Astrocyte (in vitro differentiated cells and primary cell): Measurements from ENCODE around the gene LCN10. TPM values are rescaled to one million over a fixed set of nuclear protein-coding genes. Genes with fewer than 3 reads are reported as not detected.

ENCODE experiments used
- DNase-seq: peaks from one replicate; pipeline ENCODE4 v3.0.0-alpha.2; 2010; ENCODE audit warnings: low read depth
- FAIRE-seq: peaks from 2 replicates; lab custom pipeline; 2011; peaks lifted over from hg19 to GRCh38; lab: Jason Lieb, UNC
- H2AFZ ChIP-seq: 2 replicates; pipeline ENCODE4 v1.6.0; 2012; ENCODE audit warnings: low read depth, low read length, inconsistent platforms
- H3K27ac ChIP-seq: 2 replicates; pipeline ENCODE4 v1.5.1; 2011; ENCODE audit warnings: low read depth, low read length, inconsistent platforms
- H3K27me3 ChIP-seq: 2 replicates; pipeline ENCODE4 v1.6.0; 2011; ENCODE audit warnings: low read length, inconsistent platforms; ENCODE audit not compliant: insufficient read depth
- H3K36me3 ChIP-seq: 2 replicates; pipeline ENCODE4 v1.5.1; 2011; ENCODE audit warnings: low read length, inconsistent platforms; ENCODE audit not compliant: insufficient read depth
- H3K4me1 ChIP-seq: 2 replicates; pipeline ENCODE4 v1.5.1; 2011; ENCODE audit warnings: low read length, inconsistent platforms; ENCODE audit not compliant: insufficient read depth
- H3K4me2 ChIP-seq: 2 replicates; pipeline ENCODE4 v1.6.0; 2012; ENCODE audit warnings: low read length, inconsistent platforms
- H3K4me3 ChIP-seq: 2 replicates; pipeline ENCODE4 v1.5.1; 2011; ENCODE audit warnings: low read depth, mild to moderate bottlenecking, low read length, inconsistent platforms; ENCODE audit not compliant: insufficient read depth
- H3K79me2 ChIP-seq: 2 replicates; pipeline ENCODE4 v1.6.0; 2012; ENCODE audit warnings: mild to moderate bottlenecking, low read length, inconsistent platforms; ENCODE audit not compliant: insufficient read depth
- H3K9ac ChIP-seq: 2 replicates; pipeline ENCODE4 v1.6.0; 2012; ENCODE audit warnings: mild to moderate bottlenecking, low read length, inconsistent platforms
- H3K9me3 ChIP-seq: 2 replicates; pipeline ENCODE4 v1.5.1; 2012; ENCODE audit warnings: low read depth, mild to moderate bottlenecking, low read length, inconsistent platforms; ENCODE audit not compliant: insufficient read depth
- H4K20me1 ChIP-seq: 2 replicates; pipeline ENCODE4 v1.6.0; 2012; ENCODE audit warnings: low read length, inconsistent platforms; ENCODE audit not compliant: insufficient read depth
- H3K27ac Mint-ChIP-seq: one replicate; pipeline ENCODE4 v1.8.0; 2021; ENCODE audit warnings: mild to moderate bottlenecking, mixed read lengths; ENCODE audit not compliant: unreplicated experiment
- H3K27me3 Mint-ChIP-seq: one replicate; pipeline ENCODE4 v1.8.0; 2021; ENCODE audit warnings: low read depth, mixed read lengths; ENCODE audit not compliant: unreplicated experiment
- H3K36me3 Mint-ChIP-seq: one replicate; pipeline ENCODE4 v1.8.0; 2021; ENCODE audit warnings: low read depth, mixed read lengths; ENCODE audit not compliant: unreplicated experiment
- H3K4me1 Mint-ChIP-seq: one replicate; pipeline ENCODE4 v1.8.0; 2021; ENCODE audit warnings: low read depth, mixed read lengths; ENCODE audit not compliant: unreplicated experiment
- H3K4me3 Mint-ChIP-seq: one replicate; pipeline ENCODE4 v1.8.0; 2021; ENCODE audit warnings: mild to moderate bottlenecking, moderate library complexity, mixed read lengths; ENCODE audit not compliant: unreplicated experiment
- H3K9me3 Mint-ChIP-seq: one replicate; pipeline ENCODE4 v1.8.0; 2021; ENCODE audit warnings: mild to moderate bottlenecking, mixed read lengths; ENCODE audit not compliant: unreplicated experiment
- CTCF ChIP-seq: IDR thresholded peaks from 2 replicates; pipeline ENCODE4 v1.5.1; 2011; ENCODE audit warnings: low read depth, mild to moderate bottlenecking, inconsistent platforms, low read length, moderate library complexity; ENCODE audit not compliant: insufficient read depth
- EZH2 ChIP-seq: IDR thresholded peaks from 2 replicates; pipeline ENCODE4 v1.6.1; 2012; ENCODE audit warnings: mild to moderate bottlenecking, low read length, inconsistent platforms; ENCODE audit not compliant: insufficient read depth
- total RNA-seq: library from RNA; stranded (reverse); gene quantifications from 2 replicates; pipeline ENCODE4 v1.2.1, GENCODE V29; 2021

Gene LCN10
- total RNA-seq, 1 donor from 2014 or later: not detected

GRCh38 chr9:136697146-136697820 lies 45.5 kb downstream of the LCN10 start:
- Mint-ChIP-seq H3K27me3 (peaks cover 17% of the 10 kb centered on the region), H3K4me3 (peak overlapping the region; percentile 34), H3K4me1 (peaks cover 8% of the 10 kb centered on the region), H3K36me3 (no peaks in the 10 kb centered on the region), H3K9me3 (no peaks in the 10 kb centered on the region), H3K27ac (peak overlapping the region; percentile 53)
- H3K4me3 ChIP-seq: no peak overlapping the region
- H3K4me2 ChIP-seq: no peak overlapping the region
- no peak overlapping the region for H2AFZ ChIP-seq
- TF ChIP-seq CTCF (no peak), EZH2 (no peak)
- no peaks in the 10 kb centered on the region for H4K20me1 ChIP-seq
- H3K27me3 ChIP-seq: peaks cover 5% of the 10 kb centered on the region
- H3K27ac ChIP-seq: no peak overlapping the region
- H3K36me3 ChIP-seq: no peaks in the 10 kb centered on the region
- H3K9me3 ChIP-seq: no peaks in the 10 kb centered on the region
- FAIRE-seq: no peak
- no peak overlapping the region for H3K9ac ChIP-seq
- H3K79me2 ChIP-seq: no peaks in the 10 kb centered on the region
- no peak for DNase-seq
- no peaks in the 10 kb centered on the region for H3K4me1 ChIP-seq

GRCh38 chr9:136696502-136696901 lies 46.2 kb downstream of the LCN10 start:
- Histone ChIP-seq H3K4me1 (no peaks in the 10 kb centered on the region), H2AFZ (no peak overlapping the region), H3K27ac (no peak overlapping the region), H3K9ac (no peak overlapping the region), H3K27me3 (peaks cover 3% of the 10 kb centered on the region), H3K4me3 (no peak overlapping the region), H3K36me3 (no peaks in the 10 kb centered on the region), H3K4me2 (no peak overlapping the region), H3K79me2 (no peaks in the 10 kb centered on the region), H4K20me1 (no peaks in the 10 kb centered on the region), H3K9me3 (no peaks in the 10 kb centered on the region)
- Mint-ChIP-seq H3K4me3 (no peak overlapping the region), H3K27ac (no peak overlapping the region), H3K4me1 (peaks cover 8% of the 10 kb centered on the region), H3K9me3 (no peaks in the 10 kb centered on the region), H3K27me3 (peaks cover 15% of the 10 kb centered on the region), H3K36me3 (no peaks in the 10 kb centered on the region)
- DNase-seq (no peak), FAIRE-seq (no peak)
- TF ChIP-seq EZH2 (no peak), CTCF (no peak)

GRCh38 chr9:136695955-136696354 lies 46.8 kb downstream of the LCN10 start:
- Histone ChIP-seq H3K4me2 (no peak overlapping the region), H2AFZ (no peak overlapping the region), H3K9ac (no peak overlapping the region), H4K20me1 (no peaks in the 10 kb centered on the region), H3K36me3 (no peaks in the 10 kb centered on the region), H3K79me2 (no peaks in the 10 kb centered on the region), H3K4me1 (no peaks in the 10 kb centered on the region), H3K9me3 (no peaks in the 10 kb centered on the region), H3K4me3 (no peak overlapping the region), H3K27ac (no peak overlapping the region), H3K27me3 (peaks cover 2% of the 10 kb centered on the region)
- FAIRE-seq: no peak
- no peak overlapping the region for H3K4me3 Mint-ChIP-seq
- H3K9me3 Mint-ChIP-seq: no peaks in the 10 kb centered on the region
- no peak for DNase-seq
- no peak for TF ChIP-seq EZH2
- no peak for TF ChIP-seq CTCF
- no peak overlapping the region for H3K27ac Mint-ChIP-seq
- H3K4me1 Mint-ChIP-seq: peaks cover 8% of the 10 kb centered on the region
- no peaks in the 10 kb centered on the region for H3K36me3 Mint-ChIP-seq
- peaks cover 18% of the 10 kb centered on the region for H3K27me3 Mint-ChIP-seq
